ENCODE results near the gene NFKBIA.

Gene NFKBIA

GRCh38 chr14:35403603-35404448 is 723 bp downstream of the NFKBIA start:
- DNase-seq (ENCODE audit: low read depth in 1 of 2, low spot score in 1 of 2) = peak; percentile 89 to 94
- H3K4me3 ChIP-seq (replicated peaks; ENCODE audit: insufficient read depth, low read length) = peak overlapping the region; percentile 59
- H3K27ac ChIP-seq (replicated peaks) = peak overlapping the region; percentile 98
- TF ChIP-seq SPI1 (IDR thresholded peaks at IDR 0.05; ENCODE audit: borderline replicate concordance, low read depth) = peak; percentile 47; the same call in 1 of the 2 replicates
- TF ChIP-seq, protein P1, sequence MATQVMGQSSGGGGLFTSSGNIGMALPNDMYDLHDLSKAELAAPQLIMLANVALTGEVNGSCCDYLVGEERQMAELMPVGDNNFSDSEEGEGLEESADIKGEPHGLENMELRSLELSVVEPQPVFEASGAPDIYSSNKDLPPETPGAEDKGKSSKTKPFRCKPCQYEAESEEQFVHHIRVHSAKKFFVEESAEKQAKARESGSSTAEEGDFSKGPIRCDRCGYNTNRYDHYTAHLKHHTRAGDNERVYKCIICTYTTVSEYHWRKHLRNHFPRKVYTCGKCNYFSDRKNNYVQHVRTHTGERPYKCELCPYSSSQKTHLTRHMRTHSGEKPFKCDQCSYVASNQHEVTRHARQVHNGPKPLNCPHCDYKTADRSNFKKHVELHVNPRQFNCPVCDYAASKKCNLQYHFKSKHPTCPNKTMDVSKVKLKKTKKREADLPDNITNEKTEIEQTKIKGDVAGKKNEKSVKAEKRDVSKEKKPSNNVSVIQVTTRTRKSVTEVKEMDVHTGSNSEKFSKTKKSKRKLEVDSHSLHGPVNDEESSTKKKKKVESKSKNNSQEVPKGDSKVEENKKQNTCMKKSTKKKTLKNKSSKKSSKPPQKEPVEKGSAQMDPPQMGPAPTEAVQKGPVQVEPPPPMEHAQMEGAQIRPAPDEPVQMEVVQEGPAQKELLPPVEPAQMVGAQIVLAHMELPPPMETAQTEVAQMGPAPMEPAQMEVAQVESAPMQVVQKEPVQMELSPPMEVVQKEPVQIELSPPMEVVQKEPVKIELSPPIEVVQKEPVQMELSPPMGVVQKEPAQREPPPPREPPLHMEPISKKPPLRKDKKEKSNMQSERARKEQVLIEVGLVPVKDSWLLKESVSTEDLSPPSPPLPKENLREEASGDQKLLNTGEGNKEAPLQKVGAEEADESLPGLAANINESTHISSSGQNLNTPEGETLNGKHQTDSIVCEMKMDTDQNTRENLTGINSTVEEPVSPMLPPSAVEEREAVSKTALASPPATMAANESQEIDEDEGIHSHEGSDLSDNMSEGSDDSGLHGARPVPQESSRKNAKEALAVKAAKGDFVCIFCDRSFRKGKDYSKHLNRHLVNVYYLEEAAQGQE (IDR thresholded peaks at IDR 0.05; ENCODE audit: insufficient replicate concordance, low read depth) = no peak
- no peak for TF ChIP-seq GABPA (IDR thresholded peaks at IDR 0.05; ENCODE audit: low read depth)
- TF ChIP-seq POLR2AphosphoS5 (IDR thresholded peaks at IDR 0.05; ENCODE audit: low read depth) = peak; percentile 85
- TF ChIP-seq CTCF (IDR thresholded peaks at IDR 0.05; ENCODE audit: insufficient read depth, low read length) = no peak
- no peaks in the 10 kb centered on the region for H3K27me3 ChIP-seq (ENCODE audit: insufficient read depth, poor library complexity, severe bottlenecking)

DNA sequence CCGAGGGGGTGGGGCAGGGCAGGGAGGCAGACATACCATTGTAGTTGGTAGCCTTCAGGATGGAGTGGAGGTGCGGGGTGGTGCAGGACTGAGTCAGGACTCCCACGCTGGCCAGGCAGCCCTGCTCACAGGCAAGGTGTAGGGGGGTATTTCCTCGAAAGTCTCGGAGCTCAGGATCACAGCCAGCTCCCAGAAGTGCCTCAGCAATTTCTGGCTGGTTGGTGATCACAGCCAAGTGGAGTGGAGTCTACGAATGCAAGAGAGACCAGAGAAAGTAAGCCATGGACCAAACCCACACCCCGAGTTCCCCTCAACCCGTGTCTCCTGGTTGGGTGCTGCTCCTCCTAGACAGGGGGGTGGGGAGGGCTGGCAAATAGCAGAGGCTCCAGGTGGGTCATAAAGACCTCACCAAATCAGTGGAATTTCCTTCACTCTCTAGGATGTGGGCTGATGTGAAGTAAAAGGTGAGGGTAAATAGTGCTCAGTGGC is 1.4 kb downstream of the NFKBIA start:
- Histone ChIP-seq H3K27ac (replicated peaks) (peak overlapping the region; percentile 54), H3K4me3 (replicated peaks; ENCODE audit: insufficient read depth, low read length) (peak overlapping the region; percentile 58), H3K27me3 (ENCODE audit: insufficient read depth, poor library complexity, severe bottlenecking) (no peaks in the 10 kb centered on the region)
- TF ChIP-seq, protein P1 (IDR thresholded peaks at IDR 0.05; ENCODE audit: insufficient replicate concordance, low read depth) = no peak
- TF ChIP-seq POLR2AphosphoS5 (IDR thresholded peaks at IDR 0.05; ENCODE audit: low read depth) = no peak
- TF ChIP-seq GABPA (IDR thresholded peaks at IDR 0.05; ENCODE audit: low read depth) = no peak
- TF ChIP-seq SPI1 (IDR thresholded peaks at IDR 0.05; ENCODE audit: borderline replicate concordance, low read depth) = no peak
- no peak for TF ChIP-seq CTCF (IDR thresholded peaks at IDR 0.05; ENCODE audit: insufficient read depth, low read length)
- no peak for DNase-seq (ENCODE audit: low read depth in 1 of 2, low spot score in 1 of 2)

GRCh38 chr14:35402323-35403113 is 2.0 kb downstream of the NFKBIA start:
- no peak for TF ChIP-seq POLR2AphosphoS5 (IDR thresholded peaks at IDR 0.05; ENCODE audit: low read depth)
- H3K27ac ChIP-seq (replicated peaks) = no peak overlapping the region
- H3K27me3 ChIP-seq (ENCODE audit: insufficient read depth, poor library complexity, severe bottlenecking) = no peaks in the 10 kb centered on the region
- no peak for DNase-seq (ENCODE audit: low read depth in 1 of 2, low spot score in 1 of 2)
- H3K4me3 ChIP-seq (replicated peaks; ENCODE audit: insufficient read depth, low read length) = peak overlapping the region; percentile 58

All from HL-60 (cell line).